DOHH2 (cell line): ENCODE data around the gene BAD.
A peak's percentile ranks its signal among the peaks of the same experiment; 100 is the strongest.

Source experiments
- H3F3A ChIP-seq: fragments of 200-600 bp; sonication (generic), shearing (Covaris generic); 2 replicates; pipeline ENCODE4 v1.6.0; 2016; ENCODE audit warnings: antibody characterized with exemption, mild to moderate bottlenecking; ENCODE audit not compliant: control insufficient read depth, insufficient read depth
- H3K27ac ChIP-seq: fragments of 200-600 bp; sonication (generic); 2 replicates; pipeline ENCODE4 v1.5.1; 2014; ENCODE audit warnings: low read depth, mild to moderate bottlenecking, low read length, moderate library complexity
- H3K27me3 ChIP-seq: fragments of 200-600 bp; sonication (generic); 2 replicates; pipeline ENCODE4 v1.6.1; 2014; ENCODE audit warnings: mild to moderate bottlenecking, low read length, mixed read lengths; ENCODE audit not compliant: control insufficient read depth
- H3K36me3 ChIP-seq: fragments of 200-600 bp; sonication (generic); 2 replicates; pipeline ENCODE4 v1.6.1; 2014; ENCODE audit warnings: mild to moderate bottlenecking, low read length, moderate library complexity, mixed read lengths; ENCODE audit not compliant: control insufficient read depth
- H3K4me1 ChIP-seq: fragments of 200-600 bp; sonication (generic); 2 replicates; pipeline ENCODE4 v1.6.1; 2014; ENCODE audit warnings: mild to moderate bottlenecking, low read length, mixed read lengths; ENCODE audit not compliant: control insufficient read depth
- H3K4me2 ChIP-seq: fragments of 200-600 bp; sonication (generic); 2 replicates; pipeline ENCODE4 v1.6.0; 2014; ENCODE audit warnings: mild to moderate bottlenecking, low read length, moderate library complexity
- H3K4me3 ChIP-seq: fragments of 200-600 bp; sonication (generic); 2 replicates; pipeline ENCODE4 v1.5.1; 2014; ENCODE audit warnings: mild to moderate bottlenecking, low read length, mixed read lengths
- H3K79me2 ChIP-seq: fragments of 200-600 bp; sonication (generic); 2 replicates; pipeline ENCODE4 v1.6.1; 2014; ENCODE audit warnings: mild to moderate bottlenecking, low read length, mixed read lengths; ENCODE audit not compliant: control insufficient read depth
- H3K9me2 ChIP-seq: fragments of 200-600 bp; sonication (generic); replicated peaks from 2 replicates; pipeline ENCODE4 v1.6.1; 2014; ENCODE audit warnings: mild to moderate bottlenecking, low read length, mixed read lengths; ENCODE audit not compliant: control insufficient read depth
- H3K9me3 ChIP-seq: fragments of 200-600 bp; sonication (generic); 2 replicates; pipeline ENCODE4 v1.6.1; 2014; ENCODE audit warnings: antibody characterized with exemption, low read length, mixed read lengths; ENCODE audit not compliant: control insufficient read depth, insufficient read depth
- H4K20me1 ChIP-seq: fragments of 200-600 bp; sonication (generic); 2 replicates; pipeline ENCODE4 v1.6.0; 2014; ENCODE audit warnings: low read depth, mild to moderate bottlenecking, antibody characterized with exemption, low read length, moderate library complexity; ENCODE audit not compliant: control insufficient read depth, insufficient read depth
- EZH2phosphoT487 ChIP-seq: fragments of 200-600 bp; sonication (generic); IDR thresholded peaks from 2 replicates; pipeline ENCODE4 v1.6.1; 2017; ENCODE audit warnings: borderline replicate concordance, mild to moderate bottlenecking, antibody characterized with exemption, low read length, moderate library complexity, mixed read lengths
- TF ChIP-seq, protein P1 (sequence below): fragments of 200-600 bp; sonication (generic); IDR thresholded peaks from one replicate; pipeline ENCODE4 v1.5.1; 2014; ENCODE audit warnings: antibody characterized with exemption, mild to moderate bottlenecking, low read depth, low read length; ENCODE audit not compliant: poor library complexity, severe bottlenecking

BAD gene

DNA sequence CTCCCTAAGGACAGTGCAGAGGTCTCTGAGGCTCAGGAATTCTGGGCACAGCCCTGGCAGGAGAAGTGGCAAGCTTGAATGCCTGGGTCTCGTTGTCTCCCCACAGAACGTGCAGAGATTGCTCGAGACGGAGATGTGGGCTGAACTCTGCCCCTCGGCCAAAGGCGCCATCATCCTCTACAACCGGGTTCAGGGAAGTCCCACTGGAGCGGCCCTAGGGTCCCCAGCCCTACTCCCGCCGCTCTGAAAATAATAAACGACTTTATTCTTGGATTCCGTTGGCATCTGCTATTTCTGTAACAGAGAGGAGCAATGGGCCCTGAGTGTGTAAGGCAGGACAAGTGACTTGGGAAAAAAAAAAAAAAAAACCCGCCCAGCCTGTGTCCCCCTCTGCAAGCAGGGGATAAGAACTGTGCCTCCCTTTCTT lies 54.7 kb downstream of the BAD start:
- Histone ChIP-seq H3K79me2 (peaks cover 46% of the 10 kb centered on the region), H3K4me3 (peak overlapping the region; percentile 89), H4K20me1 (no peaks in the 10 kb centered on the region), H3K4me1 (peaks cover 76% of the 10 kb centered on the region), H3F3A (peaks cover 24% of the 10 kb centered on the region), H3K9me3 (no peaks in the 10 kb centered on the region), H3K4me2 (peak overlapping the region; percentile 97), H3K36me3 (peaks cover 16% of the 10 kb centered on the region), H3K27ac (peak overlapping the region; percentile 94), H3K27me3 (no peaks in the 10 kb centered on the region), H3K9me2 (no peaks in the 10 kb centered on the region)
- TF ChIP-seq, protein P1, sequence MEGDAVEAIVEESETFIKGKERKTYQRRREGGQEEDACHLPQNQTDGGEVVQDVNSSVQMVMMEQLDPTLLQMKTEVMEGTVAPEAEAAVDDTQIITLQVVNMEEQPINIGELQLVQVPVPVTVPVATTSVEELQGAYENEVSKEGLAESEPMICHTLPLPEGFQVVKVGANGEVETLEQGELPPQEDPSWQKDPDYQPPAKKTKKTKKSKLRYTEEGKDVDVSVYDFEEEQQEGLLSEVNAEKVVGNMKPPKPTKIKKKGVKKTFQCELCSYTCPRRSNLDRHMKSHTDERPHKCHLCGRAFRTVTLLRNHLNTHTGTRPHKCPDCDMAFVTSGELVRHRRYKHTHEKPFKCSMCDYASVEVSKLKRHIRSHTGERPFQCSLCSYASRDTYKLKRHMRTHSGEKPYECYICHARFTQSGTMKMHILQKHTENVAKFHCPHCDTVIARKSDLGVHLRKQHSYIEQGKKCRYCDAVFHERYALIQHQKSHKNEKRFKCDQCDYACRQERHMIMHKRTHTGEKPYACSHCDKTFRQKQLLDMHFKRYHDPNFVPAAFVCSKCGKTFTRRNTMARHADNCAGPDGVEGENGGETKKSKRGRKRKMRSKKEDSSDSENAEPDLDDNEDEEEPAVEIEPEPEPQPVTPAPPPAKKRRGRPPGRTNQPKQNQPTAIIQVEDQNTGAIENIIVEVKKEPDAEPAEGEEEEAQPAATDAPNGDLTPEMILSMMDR: no peak
- no peak for TF ChIP-seq EZH2phosphoT487

DNA sequence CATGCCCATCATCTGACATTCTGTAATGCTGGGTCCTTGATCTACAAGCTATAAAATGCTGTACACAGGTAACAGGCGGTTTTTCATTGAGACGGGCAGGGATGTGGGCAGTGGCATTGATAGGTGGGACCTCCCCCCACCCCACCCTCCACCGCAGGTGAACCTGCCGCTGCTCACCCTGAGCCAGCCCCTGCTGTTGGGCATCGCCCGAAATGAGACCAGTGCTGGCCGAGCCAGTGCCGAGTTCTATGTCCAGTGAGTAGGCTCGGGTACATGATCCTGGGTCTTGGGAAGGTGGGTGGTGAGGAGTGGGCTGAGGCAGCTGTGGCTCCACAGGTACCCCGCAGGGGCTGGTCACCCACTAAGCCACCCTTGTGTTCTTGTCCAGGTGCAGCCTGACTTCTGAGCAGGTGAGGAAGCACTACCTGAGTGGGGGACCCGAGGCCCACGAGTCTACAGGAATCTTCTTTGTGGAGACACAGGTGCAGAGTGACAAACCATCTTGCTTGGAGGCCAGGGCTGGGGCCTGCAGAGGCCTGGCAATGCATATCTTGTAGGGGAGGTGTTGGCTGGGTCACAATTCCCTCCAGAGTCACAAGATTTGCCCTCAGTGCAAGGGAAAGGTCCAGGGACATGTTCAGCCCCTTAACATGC lies 55.2 kb downstream of the BAD start:
- peaks cover 24% of the 10 kb centered on the region for H3F3A ChIP-seq
- H3K4me1 ChIP-seq: peaks cover 82% of the 10 kb centered on the region

DNA sequence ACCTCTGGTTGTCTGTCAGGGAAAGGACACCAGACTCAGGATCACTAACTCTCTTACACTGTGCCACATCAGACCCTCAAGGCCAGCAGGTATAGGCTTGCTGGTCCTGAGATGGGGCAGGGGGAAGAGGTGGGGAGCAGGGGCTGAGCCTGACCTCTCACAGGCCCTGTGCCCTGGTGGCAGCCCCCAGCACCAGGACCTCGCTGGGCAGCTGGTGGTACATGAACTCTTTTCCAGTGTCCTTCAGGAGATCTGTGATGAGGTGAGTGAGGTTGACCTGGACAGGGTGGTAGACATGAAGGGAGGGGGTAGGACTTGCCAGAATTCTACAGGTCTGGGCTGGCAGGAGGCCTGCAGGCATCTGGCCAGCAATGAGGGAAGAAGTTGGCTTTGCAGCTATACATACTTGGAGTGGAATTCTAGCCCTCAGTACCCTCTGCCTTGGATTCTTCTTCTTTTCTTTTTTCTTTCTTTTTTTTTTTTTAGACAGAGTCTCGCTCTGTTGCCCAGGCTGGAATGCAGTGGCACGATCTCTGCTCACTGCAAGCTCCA lies 57.0 kb downstream of the BAD start:
- H3K36me3 ChIP-seq: peaks cover 37% of the 10 kb centered on the region
- peak overlapping the region; percentile 82 for H3K27ac ChIP-seq
- peak overlapping the region; percentile 99 for H3K4me2 ChIP-seq
- H3K4me1 ChIP-seq: peaks cover 73% of the 10 kb centered on the region
- H3F3A ChIP-seq: peaks cover 23% of the 10 kb centered on the region
- no peaks in the 10 kb centered on the region for H3K27me3 ChIP-seq
- H3K9me2 ChIP-seq: no peaks in the 10 kb centered on the region
- H3K4me3 ChIP-seq: peak overlapping the region; percentile 85
- no peaks in the 10 kb centered on the region for H4K20me1 ChIP-seq
- H3K9me3 ChIP-seq: no peaks in the 10 kb centered on the region
- no peak for TF ChIP-seq EZH2phosphoT487
- TF ChIP-seq, protein P1: no peak
- peaks cover 46% of the 10 kb centered on the region for H3K79me2 ChIP-seq

More for the DNA sequence above, 55.2 kb downstream of the BAD start:
- Histone ChIP-seq H3K27me3 (no peaks in the 10 kb centered on the region), H3K4me3 (peak overlapping the region; percentile 89), H3K79me2 (peaks cover 46% of the 10 kb centered on the region), H3K4me2 (peak overlapping the region; percentile 97), H4K20me1 (no peaks in the 10 kb centered on the region), H3K27ac (peak overlapping the region; percentile 94), H3K9me2 (no peaks in the 10 kb centered on the region), H3K9me3 (no peaks in the 10 kb centered on the region), H3K36me3 (peaks cover 22% of the 10 kb centered on the region)
- no peak for TF ChIP-seq EZH2phosphoT487

DNA sequence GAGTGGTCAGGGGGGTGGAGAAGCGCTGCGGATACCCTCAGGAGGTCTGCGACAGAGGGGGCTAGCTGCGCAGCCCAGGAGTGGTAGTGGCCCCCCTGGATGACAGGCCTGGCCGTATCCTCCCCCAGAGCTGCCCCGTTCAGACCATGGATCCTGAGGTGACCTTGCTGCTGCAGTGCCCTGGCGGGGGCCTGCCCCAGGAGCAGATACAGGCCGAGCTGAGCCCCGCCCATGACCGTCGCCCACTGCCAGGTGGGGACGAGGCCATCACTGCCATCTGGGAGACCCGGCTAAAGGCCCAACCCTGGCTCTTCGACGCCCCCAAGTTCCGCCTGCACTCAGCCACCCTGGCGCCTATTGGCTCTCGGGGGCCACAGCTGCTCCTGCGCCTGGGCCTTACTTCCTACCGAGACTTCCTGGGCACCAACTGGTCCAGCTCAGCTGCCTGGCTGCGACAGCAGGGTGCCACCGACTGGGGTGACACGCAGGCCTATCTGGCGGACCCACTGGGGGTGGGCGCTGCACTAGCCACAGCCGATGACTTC lies 57.9 kb downstream of the BAD start:
- Histone ChIP-seq H3K79me2 (peaks cover 41% of the 10 kb centered on the region), H3K36me3 (peaks cover 39% of the 10 kb centered on the region), H3K27me3 (no peaks in the 10 kb centered on the region), H3K27ac (peak overlapping the region; percentile 82), H3K9me2 (no peaks in the 10 kb centered on the region), H3K4me2 (peak overlapping the region; percentile 99), H4K20me1 (no peaks in the 10 kb centered on the region), H3K4me3 (peak overlapping the region; percentile 85), H3K4me1 (peaks cover 64% of the 10 kb centered on the region), H3K9me3 (no peaks in the 10 kb centered on the region), H3F3A (peaks cover 23% of the 10 kb centered on the region)
- no peak for TF ChIP-seq EZH2phosphoT487
- TF ChIP-seq, protein P1: no peak
